ENCODE results near the gene DIS3L2. TPM values are rescaled to one million over a fixed set of nuclear protein-coding genes. Genes with fewer than 3 reads are reported as not detected.

DIS3L2 gene
- total RNA-seq, 1 experiment from 2014 or later, result 39.1 TPM

- CTCF ChIA-PET, result no interaction called here
- Histone ChIP-seq H3K9me3 (ENCODE audit: insufficient read depth, low read depth) (no peaks in the 10 kb centered on the region), H3K79me2 (ENCODE audit: low read depth) (peaks cover 9% of the 10 kb centered on the region; the same call in 1 of the 2 replicates)
Observed at GRCh38 chr2:231996797-231997540, 35.5 kb downstream of the DIS3L2 start.

GRCh38 chr2:231998046-231998445 lies 36.5 kb downstream of the DIS3L2 start:
- Histone ChIP-seq H3K27ac (no peak overlapping the region), H3K27me3 (ENCODE audit: insufficient read depth, low read depth) (no peaks in the 10 kb centered on the region), H2AFZ (no peak overlapping the region), H3K4me1 (replicated peaks; ENCODE audit: insufficient read depth) (no peaks in the 10 kb centered on the region), H3K36me3 (ENCODE audit: low read depth) (no peaks in the 10 kb centered on the region), H3K4me3 (no peak overlapping the region), H4K20me1 (ENCODE audit: insufficient read depth) (peaks cover 6% of the 10 kb centered on the region; the same call in 1 of the 2 replicates), H3F3A (ENCODE audit: insufficient read depth, low read depth) (no peaks in the 10 kb centered on the region), H3K9me3 (ENCODE audit: insufficient read depth, low read depth) (no peaks in the 10 kb centered on the region), H3K79me2 (ENCODE audit: low read depth) (peaks cover 13% of the 10 kb centered on the region), H3K4me2 (no peak overlapping the region), H3K9me2 (ENCODE audit: insufficient read depth) (no peaks in the 10 kb centered on the region)
- DNase-seq, result no peak
- BruUV-seq (replicated peaks), result no TSS peak
- TF ChIP-seq EZH2 (IDR thresholded peaks at IDR 0.05; ENCODE audit: low read depth) (no peak), CTCF (conservative IDR thresholded peaks at IDR 0.05) (no peak)
- intact Hi-C loops (cut with micrococcal nuclease; ENCODE audit: unreplicated experiment), result no loop called here
- ChIA-PET CTCF (no interaction called here), POLR2A (ENCODE audit: unreplicated experiment) (no interaction called here)

More at GRCh38 chr2:231996797-231997540, 35.5 kb downstream of the DIS3L2 start:
- no peaks in the 10 kb centered on the region for H3K9me2 ChIP-seq (ENCODE audit: insufficient read depth)
- no peak for DNase-seq
- intact Hi-C loops (cut with micrococcal nuclease; ENCODE audit: unreplicated experiment), result no loop called here
- H3K4me1 ChIP-seq (replicated peaks; ENCODE audit: insufficient read depth), result no peaks in the 10 kb centered on the region
- TF ChIP-seq EZH2 (IDR thresholded peaks at IDR 0.05; ENCODE audit: low read depth) (no peak), CTCF (conservative IDR thresholded peaks at IDR 0.05) (no peak)
- no peak overlapping the region for H3K4me2 ChIP-seq
- H3K4me3 ChIP-seq, result no peak overlapping the region
- POLR2A ChIA-PET (ENCODE audit: unreplicated experiment), result interaction anchor here (0.6 kb wide), 1 partner anchor 55 kb away, joined by 10 read pairs; no protein-coding TSS in a partner anchor
- H3K27me3 ChIP-seq (ENCODE audit: insufficient read depth, low read depth), result no peaks in the 10 kb centered on the region
- peaks cover 6% of the 10 kb centered on the region; the same call in 1 of the 2 replicates for H4K20me1 ChIP-seq (ENCODE audit: insufficient read depth)
- BruUV-seq (replicated peaks), result no TSS peak
- no peaks in the 10 kb centered on the region for H3K36me3 ChIP-seq (ENCODE audit: low read depth)
- H2AFZ ChIP-seq, result no peak overlapping the region
- no peaks in the 10 kb centered on the region for H3F3A ChIP-seq (ENCODE audit: insufficient read depth, low read depth)
- no peak overlapping the region for H3K27ac ChIP-seq

GRCh38 chr2:232000439-232000838 lies 38.9 kb downstream of the DIS3L2 start:
- POLR2A ChIA-PET (ENCODE audit: unreplicated experiment), result interaction anchor here (0.8 kb wide), 1 partner anchor 39 kb away, joined by 33 read pairs; no protein-coding TSS in a partner anchor
- intact Hi-C loops (cut with micrococcal nuclease; ENCODE audit: unreplicated experiment), result no loop called here
- H3K9me3 ChIP-seq (ENCODE audit: insufficient read depth, low read depth), result no peaks in the 10 kb centered on the region
- no peaks in the 10 kb centered on the region for H3K4me1 ChIP-seq (replicated peaks; ENCODE audit: insufficient read depth)
- no peak for DNase-seq
- no peak overlapping the region for H3K4me3 ChIP-seq
- H3K36me3 ChIP-seq (ENCODE audit: low read depth), result no peaks in the 10 kb centered on the region
- H3K79me2 ChIP-seq (ENCODE audit: low read depth), result peaks cover 9% of the 10 kb centered on the region
- no peak overlapping the region for H3K4me2 ChIP-seq
- TF ChIP-seq EZH2 (IDR thresholded peaks at IDR 0.05; ENCODE audit: low read depth) (no peak), CTCF (conservative IDR thresholded peaks at IDR 0.05) (no peak)
- H4K20me1 ChIP-seq (ENCODE audit: insufficient read depth), result peaks cover 9% of the 10 kb centered on the region; the same call in 1 of the 2 replicates
- no peaks in the 10 kb centered on the region for H3K27me3 ChIP-seq (ENCODE audit: insufficient read depth, low read depth)
- CTCF ChIA-PET, result no interaction called here
- H3F3A ChIP-seq (ENCODE audit: insufficient read depth, low read depth), result no peaks in the 10 kb centered on the region
- BruUV-seq (replicated peaks), result no TSS peak
- no peak overlapping the region for H2AFZ ChIP-seq
- no peak overlapping the region for H3K27ac ChIP-seq
- no peaks in the 10 kb centered on the region for H3K9me2 ChIP-seq (ENCODE audit: insufficient read depth)
